Measurements from ENCODE around the gene TCOF1.

TCOF1 gene

DNA sequence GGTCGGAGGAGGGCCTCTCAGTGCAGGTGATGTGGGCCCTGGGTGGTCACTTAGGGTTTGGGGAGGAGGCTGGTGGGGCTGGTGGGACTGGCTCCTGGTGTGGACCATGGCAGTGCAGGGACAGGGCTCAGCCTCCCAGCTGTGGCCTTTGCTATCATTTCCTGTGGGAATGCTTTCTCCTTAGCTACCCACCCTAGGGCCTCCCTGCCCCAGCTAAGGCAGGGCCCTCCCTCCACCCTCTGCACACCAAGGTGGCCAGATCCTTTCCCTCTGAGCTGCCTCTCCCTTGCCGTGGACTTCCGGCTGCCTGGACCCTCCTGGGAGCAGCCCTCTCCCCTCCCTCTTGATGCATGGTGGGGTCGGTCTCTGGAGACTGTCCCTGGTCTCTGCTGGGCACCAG is 32.1 kb upstream of the TCOF1 start:
- DNase-seq (ENCODE audit: low spot score) = no peak

DNA sequence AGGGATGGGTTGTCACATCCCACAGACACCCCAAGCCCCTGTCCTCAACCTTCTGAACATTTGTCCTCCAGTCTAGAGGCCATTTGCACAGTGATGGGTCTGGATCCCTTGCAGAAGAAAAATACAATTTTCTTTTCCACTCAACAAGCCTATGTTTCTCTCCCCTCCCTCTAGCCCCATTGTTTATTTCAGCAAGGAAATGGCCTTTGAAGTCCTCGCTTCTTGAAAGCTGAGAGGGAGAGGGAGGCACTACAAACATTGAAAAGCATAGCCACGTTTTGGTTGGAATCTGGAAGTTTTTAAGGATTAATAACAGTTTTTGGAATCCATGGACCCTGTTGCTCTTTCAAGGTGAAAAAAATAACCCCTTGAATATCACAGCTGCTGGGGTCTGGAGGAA is 30.8 kb upstream of the TCOF1 start:
- DNase-seq (ENCODE audit: low spot score) = no peak

DNA sequence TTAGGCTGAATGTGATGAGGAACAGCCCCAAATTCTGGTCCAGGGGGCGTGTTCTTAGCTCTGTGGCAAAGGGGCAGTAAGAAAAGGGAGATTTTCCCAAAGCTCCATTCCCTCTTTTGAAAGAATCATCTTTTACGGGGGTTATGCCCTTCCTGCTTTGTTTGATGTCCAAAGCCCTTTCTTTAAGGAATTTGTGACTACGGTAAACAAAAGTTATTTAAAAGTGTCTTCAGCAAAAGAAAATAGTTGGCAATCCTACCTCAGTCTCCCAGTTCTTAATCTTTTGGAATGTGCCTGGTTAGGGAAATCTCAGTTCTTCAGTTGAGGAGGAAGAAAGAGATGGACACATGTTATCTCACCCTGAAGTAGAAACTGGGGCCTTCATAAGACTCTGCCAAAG is 30.4 kb upstream of the TCOF1 start:
- no peak for DNase-seq (ENCODE audit: low spot score)

- DNase-seq (ENCODE audit: low spot score) = no peak
Observed at GRCh38 chr5:150328515-150328914, 29.0 kb upstream of the TCOF1 start.

DNA sequence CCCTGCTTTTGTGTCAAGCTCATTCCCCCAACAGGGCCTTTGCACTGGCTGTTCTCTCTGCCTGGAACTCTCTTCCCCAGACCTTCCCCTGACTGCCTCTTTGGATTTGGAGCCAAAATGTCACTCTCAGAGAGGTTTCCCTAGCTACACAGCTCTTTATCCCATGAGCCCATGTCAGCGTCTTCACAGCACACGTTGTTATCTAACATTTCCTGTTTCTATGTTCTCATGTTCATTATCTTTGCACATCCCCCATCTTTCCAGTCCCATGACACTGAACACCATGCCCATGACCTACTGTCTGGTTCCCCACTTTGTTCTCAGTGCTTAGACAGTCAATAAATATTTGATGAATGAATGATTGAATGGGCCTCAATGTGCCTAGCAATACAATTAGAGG is 28.5 kb upstream of the TCOF1 start:
- DNase-seq (ENCODE audit: low spot score) = no peak

DNA sequence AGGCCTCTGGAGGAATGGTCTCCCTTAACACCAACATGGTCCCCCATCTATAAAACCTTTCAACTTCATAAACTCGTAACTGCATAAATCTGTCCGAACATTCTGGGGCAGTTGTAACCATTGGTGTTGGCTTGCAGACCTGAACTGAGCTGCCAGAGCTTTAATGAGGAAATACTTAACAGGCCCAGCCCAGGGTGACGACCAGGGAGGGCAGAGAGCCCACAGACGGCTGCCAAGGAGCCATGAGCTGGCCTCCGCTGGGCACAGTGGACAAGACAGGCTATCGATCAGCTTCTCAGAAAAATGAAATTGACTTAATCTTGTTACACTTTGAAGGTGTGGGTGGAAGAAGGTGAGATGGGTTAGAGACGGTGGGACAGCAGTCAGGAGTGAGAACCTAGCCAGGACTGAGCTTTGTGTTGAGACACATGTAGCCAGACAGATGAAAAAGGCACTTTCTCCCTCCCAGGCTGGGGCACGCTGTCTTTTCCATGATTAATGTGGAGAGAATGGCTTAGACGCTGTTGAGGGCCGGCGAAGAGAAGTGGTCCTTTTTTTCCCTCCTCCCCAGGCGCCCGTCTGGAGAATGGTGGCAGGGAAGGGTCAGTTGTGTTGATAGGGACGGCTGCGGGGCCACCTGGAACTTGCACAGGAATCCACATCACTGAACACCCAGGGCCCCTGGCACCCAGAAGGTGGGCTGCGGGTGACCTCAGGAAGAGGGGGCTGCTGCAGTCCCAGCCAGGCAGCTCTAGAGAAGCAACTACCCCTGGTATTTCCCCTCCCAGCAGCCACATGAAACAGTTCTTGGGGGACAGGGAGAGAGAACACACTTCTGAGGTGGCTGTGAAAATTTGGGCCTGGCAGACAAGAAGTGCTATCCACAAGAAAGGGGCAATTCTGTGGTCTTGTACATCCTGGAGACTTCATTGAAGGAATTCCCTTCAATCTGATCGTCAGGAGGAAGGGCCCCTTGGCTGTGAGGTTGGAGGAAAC is 27.3 kb upstream of the TCOF1 start:
- DNase-seq (ENCODE audit: low spot score) = no peak

DNA sequence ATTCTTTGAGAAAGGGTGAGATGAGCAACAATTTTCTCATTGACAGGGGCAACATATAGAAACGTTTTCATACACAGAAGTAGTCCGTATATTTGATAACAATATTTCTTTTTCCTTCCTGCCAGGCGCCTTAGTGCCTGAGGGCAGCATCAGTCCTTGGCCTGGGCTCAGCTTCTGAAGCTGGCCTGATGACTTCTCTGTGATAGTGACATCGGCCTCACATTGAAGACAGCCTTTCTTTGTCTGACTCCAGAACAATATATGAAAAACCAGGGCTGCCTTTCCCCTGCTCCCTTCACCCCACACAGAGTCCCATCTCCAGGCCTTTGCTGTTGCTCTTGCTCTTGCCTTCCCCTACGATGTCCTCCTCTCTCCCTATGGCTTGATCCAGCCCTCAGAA is 24.1 kb upstream of the TCOF1 start:
- no peak for DNase-seq (ENCODE audit: low spot score)

DNA sequence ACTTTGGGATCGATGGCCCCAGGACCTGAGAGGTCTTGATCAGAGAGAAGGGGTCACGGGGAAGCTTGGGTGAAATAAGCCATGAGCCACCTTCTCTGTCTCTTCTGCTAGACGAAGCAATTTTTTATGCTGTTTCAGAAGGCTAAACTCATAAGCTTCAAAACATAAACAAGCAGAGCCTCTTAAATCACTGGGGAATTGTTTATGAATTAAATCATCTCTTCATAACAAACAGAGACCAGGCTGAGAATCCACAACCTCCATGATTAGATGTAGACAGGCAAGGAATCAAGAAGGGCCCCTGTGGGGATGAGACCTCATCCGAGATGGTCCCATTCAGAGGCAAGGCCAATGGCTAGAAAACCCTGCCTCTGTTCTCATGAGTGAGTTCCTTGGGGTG is 21.7 kb upstream of the TCOF1 start:
- no peak for DNase-seq (ENCODE audit: low spot score)

GRCh38 chr5:150338546-150338945 is 19.0 kb upstream of the TCOF1 start:
- DNase-seq (ENCODE audit: low spot score) = no peak

GRCh38 chr5:150339165-150339564 is 18.3 kb upstream of the TCOF1 start:
- DNase-seq (ENCODE audit: low spot score) = no peak

DNA sequence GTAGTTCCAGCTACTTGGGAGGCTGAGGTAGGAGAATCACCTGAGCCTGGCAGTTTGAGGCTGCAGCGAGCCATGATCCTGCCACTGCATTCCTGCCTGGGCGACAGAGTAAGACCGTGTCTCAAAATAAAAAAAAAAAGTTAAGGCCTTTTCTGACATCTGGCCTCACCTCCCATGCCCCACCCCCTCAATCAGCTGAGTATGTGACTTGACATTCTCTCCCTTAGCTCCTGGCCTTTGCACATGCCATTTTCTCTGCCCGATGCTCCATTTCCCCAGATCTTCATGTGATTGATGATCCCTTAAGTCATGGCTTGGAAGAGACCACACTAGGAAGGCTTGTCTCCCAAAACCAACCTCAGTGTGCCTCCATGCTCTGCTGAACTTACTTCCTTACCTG is 17.7 kb upstream of the TCOF1 start:
- no peak for DNase-seq (ENCODE audit: low spot score)

DNA sequence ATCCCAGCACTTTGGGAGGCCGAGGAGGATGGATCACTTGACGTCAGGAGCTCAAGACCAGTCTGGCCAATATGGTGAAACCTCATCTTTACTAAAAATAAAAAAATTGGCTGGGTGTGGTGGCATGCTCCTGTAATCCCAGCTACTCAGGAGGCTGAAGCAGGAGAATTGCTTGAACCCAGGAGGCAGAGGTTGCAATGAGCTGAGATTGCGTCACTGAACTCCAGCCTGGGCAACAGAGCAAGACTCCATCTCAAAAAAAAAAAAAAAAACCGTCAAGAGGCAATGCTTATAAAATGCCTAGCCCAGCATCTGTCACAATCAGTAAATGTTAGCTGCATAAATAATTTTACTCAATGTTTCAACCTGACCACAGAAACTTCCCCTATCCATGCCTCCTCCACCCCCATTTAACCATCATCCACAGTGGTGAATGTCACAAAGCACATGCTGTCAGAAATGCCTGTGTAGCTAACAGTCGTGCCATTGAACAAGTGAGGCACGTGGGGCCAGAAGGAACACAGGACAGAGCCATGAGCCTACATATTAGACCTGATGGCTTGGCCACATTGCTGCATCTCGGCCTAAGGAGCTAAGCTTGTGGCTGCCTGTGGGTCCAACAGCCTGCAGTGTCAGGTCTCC is 16.8 kb upstream of the TCOF1 start:
- no peak for DNase-seq (ENCODE audit: low spot score)

DNA sequence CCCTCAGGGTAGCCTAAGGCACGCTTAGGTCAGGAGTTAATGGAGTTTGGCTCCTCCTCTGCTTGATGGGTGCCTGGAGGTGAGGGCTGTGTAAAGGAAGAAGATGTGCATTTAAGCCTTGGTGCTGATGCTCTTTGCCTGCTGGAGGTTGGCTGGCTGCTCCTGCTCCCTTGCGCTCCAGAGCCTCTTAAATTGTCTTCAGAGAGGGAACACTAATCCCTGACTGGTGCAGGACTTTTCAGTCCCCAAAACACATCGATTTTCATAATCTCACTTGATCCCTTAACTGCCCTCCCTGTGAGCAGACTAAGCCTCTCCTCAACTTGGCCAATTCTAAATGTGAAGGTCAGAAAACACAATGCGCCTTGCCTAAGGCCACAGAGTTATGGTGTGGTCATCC is 16.2 kb upstream of the TCOF1 start:
- DNase-seq (ENCODE audit: low spot score) = no peak

GRCh38 chr5:150341989-150342388 is 15.5 kb upstream of the TCOF1 start:
- no peak for DNase-seq (ENCODE audit: low spot score)

GRCh38 chr5:150342583-150342982 is 14.9 kb upstream of the TCOF1 start:
- no peak for DNase-seq (ENCODE audit: low spot score)

DNA sequence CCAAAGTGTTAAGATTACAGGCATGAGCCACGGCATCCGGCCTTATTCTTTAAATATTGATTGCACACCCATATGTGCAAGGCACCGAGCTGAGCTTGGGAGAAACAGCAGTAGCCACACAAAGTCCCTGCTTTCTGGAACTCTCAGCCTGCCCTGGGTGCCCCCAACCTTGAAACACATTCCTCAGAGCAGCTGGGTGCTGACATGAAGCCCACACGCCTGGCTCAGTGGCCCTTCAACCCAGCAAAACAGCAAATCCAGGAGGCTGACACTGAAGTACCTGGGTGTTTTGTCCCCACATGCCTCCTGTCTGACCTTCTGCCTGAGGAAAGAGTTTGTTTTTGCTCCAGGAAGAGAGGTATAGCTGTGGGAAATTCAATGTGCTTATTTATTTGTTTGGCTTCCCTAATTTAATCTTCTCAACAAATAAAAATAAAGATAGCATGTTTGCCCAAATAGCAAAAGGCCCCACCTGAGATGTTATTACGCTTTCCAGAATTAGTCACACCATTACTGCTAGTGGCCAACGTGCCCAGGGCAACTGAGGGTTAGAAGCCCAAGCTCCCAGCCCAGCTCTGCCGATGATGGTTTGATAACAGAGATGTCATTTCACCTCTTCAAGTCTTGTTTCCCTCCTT is 13.4 kb upstream of the TCOF1 start:
- DNase-seq (ENCODE audit: low spot score) = no peak

GRCh38 chr5:150345716-150346115 is 11.8 kb upstream of the TCOF1 start:
- DNase-seq (ENCODE audit: low spot score) = no peak

GRCh38 chr5:150346592-150346991 is 10.9 kb upstream of the TCOF1 start:
- no peak for DNase-seq (ENCODE audit: low spot score)

GRCh38 chr5:150347003-150347402 is 10.5 kb upstream of the TCOF1 start:
- no peak for DNase-seq (ENCODE audit: low spot score)

DNA sequence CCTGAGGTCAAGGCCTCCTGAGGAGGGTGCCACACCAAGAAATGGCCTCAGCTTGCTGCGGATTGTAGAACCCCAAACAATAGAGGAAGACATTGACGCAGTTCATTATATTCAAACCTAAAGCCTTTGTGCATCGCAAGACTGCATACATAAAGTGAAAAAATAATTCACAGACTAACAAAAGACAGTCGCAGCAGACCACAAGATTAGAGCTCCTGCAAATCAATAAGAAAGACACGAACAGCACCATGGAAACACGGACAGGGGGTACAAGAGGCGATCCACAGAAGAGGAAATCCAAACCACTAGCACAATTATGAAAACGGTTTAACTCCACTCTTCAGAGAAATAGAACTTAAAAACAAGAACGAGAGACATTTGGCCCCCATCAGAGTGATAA is 10.0 kb upstream of the TCOF1 start:
- DNase-seq (ENCODE audit: low spot score) = no peak

DNA sequence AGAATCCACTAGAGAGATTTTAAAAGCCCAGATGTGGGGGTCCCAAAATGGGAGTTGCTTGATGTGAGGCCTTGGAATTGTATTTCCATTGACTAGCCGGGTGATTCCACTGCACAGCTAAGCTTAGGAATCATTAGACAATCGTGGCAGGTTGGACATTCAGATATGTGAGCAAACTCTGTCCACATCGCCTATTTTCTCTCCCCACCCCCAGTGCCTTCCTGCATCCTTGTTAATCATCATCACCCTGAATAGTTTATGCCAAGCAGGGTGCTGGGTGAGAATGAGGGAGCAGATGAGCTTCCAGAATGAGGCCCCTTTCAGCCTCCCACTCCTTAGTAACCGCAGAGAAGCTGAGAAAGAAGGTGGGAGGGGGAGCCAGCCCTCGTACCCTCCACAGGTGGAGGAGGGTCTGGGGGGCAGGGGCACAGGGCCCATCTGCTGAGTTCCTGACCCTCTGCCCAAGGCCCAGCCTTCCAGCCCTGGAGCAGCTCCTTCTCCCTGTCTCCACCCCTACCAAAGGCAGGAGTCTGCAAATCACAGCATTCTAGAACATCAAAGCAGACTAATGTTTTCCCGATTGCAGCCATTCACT is 7.7 kb upstream of the TCOF1 start:
- no peak for DNase-seq (ENCODE audit: low spot score)

DNA sequence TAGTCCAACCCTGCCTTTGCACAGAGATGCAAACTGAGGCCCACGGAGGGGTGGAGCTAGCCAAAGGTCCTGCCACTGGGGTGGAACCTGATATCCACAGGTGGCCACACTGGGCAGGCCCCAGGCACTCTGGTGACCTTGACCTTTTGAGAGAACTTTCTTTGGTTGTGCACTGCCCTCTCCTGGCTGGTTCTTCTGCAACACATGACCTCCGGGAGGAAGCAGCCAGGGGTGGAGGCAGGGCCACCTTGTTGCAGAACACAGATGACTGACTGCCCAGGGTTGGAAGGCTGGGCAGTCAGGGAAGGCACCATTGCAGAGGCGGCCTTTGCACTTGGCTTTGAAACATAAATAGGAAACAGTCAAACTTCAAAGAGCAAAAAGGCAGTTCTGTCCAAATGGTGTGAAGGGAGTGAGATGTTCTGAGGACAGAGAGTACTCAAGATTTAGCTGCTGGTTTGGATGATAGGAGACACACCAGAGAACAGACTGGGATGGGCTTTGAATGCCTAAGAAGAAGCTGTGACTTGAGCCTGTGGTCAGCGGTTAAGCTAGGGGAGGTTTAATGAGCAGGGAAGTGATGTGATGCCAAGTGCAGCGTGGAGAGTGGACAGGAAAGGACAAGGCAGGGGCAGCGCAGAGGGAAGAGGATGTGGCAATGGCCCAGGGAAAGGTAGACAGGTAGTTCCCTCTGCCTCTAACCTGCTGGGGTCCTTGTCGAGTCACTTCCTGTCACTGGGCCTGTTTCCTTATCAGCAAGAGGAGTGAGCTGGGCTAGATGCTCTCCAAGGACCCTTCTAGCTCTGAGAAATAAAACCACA is 6.8 kb upstream of the TCOF1 start:
- peak; percentile 84 for DNase-seq (ENCODE audit: low spot score)

All from AG08395 (cell line).